ENCODE measurements around the gene SLC45A2. TPM values are rescaled to one million over a fixed set of nuclear protein-coding genes. Genes with fewer than 3 reads are reported as not detected.
"Not testable (repeated sequence)": the region's sequence is repeated elsewhere in the genome, so short reads cannot be mapped to it uniquely, and the experiment has no call there.

The SLC45A2 gene
- total RNA-seq, 1 donor from 2014 or later = 0.52 TPM

GRCh38 chr5:33906248-33906647 lies 78.2 kb downstream of the SLC45A2 start:
- H3K4me3 ChIP-seq (ENCODE audit: low read length in 3 of 3); H3K9me3 ChIP-seq (ENCODE audit: control insufficient read depth in 3 of 3, low read length in 3 of 3); H3K9ac ChIP-seq (ENCODE audit: low read depth in 1 of 3, low read length in 3 of 3): not testable (repeated sequence)

GRCh38 chr5:33905381-33905780 lies 79.1 kb downstream of the SLC45A2 start:
- H3K36me3 ChIP-seq (ENCODE audit: control insufficient read depth in 3 of 3, insufficient read depth in 3 of 3, low read length in 3 of 3) = no peaks in the 10 kb centered on the region
- H3K4me3 ChIP-seq (ENCODE audit: low read length in 3 of 3) = no peak overlapping the region
- no peak overlapping the region for H3K27ac ChIP-seq (ENCODE audit: low read depth, low read length)
- H3K9me3 ChIP-seq (ENCODE audit: control insufficient read depth in 3 of 3, low read length in 3 of 3) = peaks cover 0 to 8% (median 7%) of the 10 kb centered on the region in 3 donors
- H3K9ac ChIP-seq (ENCODE audit: low read depth in 1 of 3, low read length in 3 of 3) = no peak overlapping the region
- no peaks in the 10 kb centered on the region for H3K4me1 ChIP-seq (ENCODE audit: control insufficient read depth in 3 of 3, insufficient read depth in 3 of 3, low read length in 3 of 3)
- no peaks in the 10 kb centered on the region for H3K27me3 ChIP-seq (ENCODE audit: control insufficient read depth in 3 of 3, insufficient read depth in 3 of 3, low read length in 3 of 3)

More at GRCh38 chr5:33906248-33906647, 78.2 kb downstream of the SLC45A2 start:
- H3K4me1 ChIP-seq (ENCODE audit: control insufficient read depth in 3 of 3, insufficient read depth in 3 of 3, low read length in 3 of 3); H3K36me3 ChIP-seq (ENCODE audit: control insufficient read depth in 3 of 3, insufficient read depth in 3 of 3, low read length in 3 of 3); H3K27me3 ChIP-seq (ENCODE audit: control insufficient read depth in 3 of 3, insufficient read depth in 3 of 3, low read length in 3 of 3); H3K27ac ChIP-seq (ENCODE audit: low read depth, low read length): not testable (repeated sequence)

DNA sequence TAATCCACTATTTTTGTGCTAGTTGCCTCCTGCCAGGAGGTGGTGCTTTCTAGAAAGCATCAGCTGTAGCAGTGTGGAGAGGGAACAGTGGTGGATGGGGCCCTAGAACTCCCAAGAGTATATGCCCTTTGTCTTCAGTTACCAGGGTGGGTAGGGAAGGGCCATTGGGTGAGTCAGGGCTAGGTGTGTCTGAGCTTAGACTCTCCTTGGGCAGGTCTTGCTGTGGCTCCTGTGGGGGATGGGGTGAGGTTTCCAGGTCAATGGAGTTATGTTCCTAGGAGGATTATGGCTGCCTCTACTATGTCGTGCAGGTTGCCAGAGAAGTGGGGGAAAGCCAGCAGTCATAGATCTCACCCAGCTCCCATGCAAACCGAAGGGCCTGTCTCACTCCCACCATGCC lies 81.4 kb downstream of the SLC45A2 start:
- Histone ChIP-seq H3K27ac (ENCODE audit: low read depth, low read length) (no peak overlapping the region), H3K36me3 (ENCODE audit: control insufficient read depth in 3 of 3, insufficient read depth in 3 of 3, low read length in 3 of 3) (no peaks in the 10 kb centered on the region), H3K4me3 (ENCODE audit: low read length in 3 of 3) (no peak overlapping the region), H3K4me1 (ENCODE audit: control insufficient read depth in 3 of 3, insufficient read depth in 3 of 3, low read length in 3 of 3) (no peaks in the 10 kb centered on the region), H3K9ac (ENCODE audit: low read depth in 1 of 3, low read length in 3 of 3) (no peak overlapping the region), H3K27me3 (ENCODE audit: control insufficient read depth in 3 of 3, insufficient read depth in 3 of 3, low read length in 3 of 3) (no peaks in the 10 kb centered on the region), H3K9me3 (ENCODE audit: control insufficient read depth in 3 of 3, low read length in 3 of 3) (peaks cover 0 to 8% (median 7%) of the 10 kb centered on the region in 3 donors)

- H3K9ac ChIP-seq (ENCODE audit: low read depth in 1 of 3, low read length in 3 of 3) = no peak overlapping the region
- H3K9me3 ChIP-seq (ENCODE audit: control insufficient read depth in 3 of 3, low read length in 3 of 3) = no peaks in the 10 kb centered on the region
- no peaks in the 10 kb centered on the region for H3K4me1 ChIP-seq (ENCODE audit: control insufficient read depth in 3 of 3, insufficient read depth in 3 of 3, low read length in 3 of 3)
- no peak overlapping the region for H3K27ac ChIP-seq (ENCODE audit: low read depth, low read length)
- H3K27me3 ChIP-seq (ENCODE audit: control insufficient read depth in 3 of 3, insufficient read depth in 3 of 3, low read length in 3 of 3) = no peaks in the 10 kb centered on the region
- H3K4me3 ChIP-seq (ENCODE audit: low read length in 3 of 3) = no peak overlapping the region
- no peaks in the 10 kb centered on the region for H3K36me3 ChIP-seq (ENCODE audit: control insufficient read depth in 3 of 3, insufficient read depth in 3 of 3, low read length in 3 of 3)
These were observed 83.3 kb downstream of the SLC45A2 start for GRCh38 chr5:33901156-33901555.

Small RNA genes lying within 50 kb of the gene (small RNA-seq; reads per million reads assigned to genes)
- gene AC139783.1 = not detected

Other genes starting within 250 kb of the SLC45A2 start
- gene ADAMTS12, start 92.7 kb downstream of the SLC45A2 start, total RNA-seq = 19.3 TPM
- gene RXFP3, start 48.3 kb downstream of the SLC45A2 start, total RNA-seq = not detected
- 4.2 TPM for gene AMACR, start 23.4 kb upstream of the SLC45A2 start, total RNA-seq
- gene C1QTNF3, start 58.5 kb upstream of the SLC45A2 start, total RNA-seq = 90.3 TPM

Data from skeletal muscle tissue (tissue), 5 donors.